ENCODE results near the gene PEX26. TPM values are rescaled to one million over a fixed set of nuclear protein-coding genes. Genes with fewer than 3 reads are reported as not detected.

The PEX26 gene
- total and polyA plus RNA-seq, 2 donors (not counting 1 experiment from before 2014, with no cell fraction given) = 13.2 to 14.5 TPM

GRCh38 chr22:18075101-18075719 is 2.6 kb upstream of the PEX26 start:
- Histone ChIP-seq H3K4me2 (ENCODE audit: extremely low read depth, insufficient read depth, low read length) (no peak overlapping the region), H3K27ac (ENCODE audit: insufficient read depth, low read length) (no peak overlapping the region), H3K27me3 (ENCODE audit: control insufficient read depth, insufficient read depth, low read length) (no peaks in the 10 kb centered on the region), H4K20me1 (ENCODE audit: control insufficient read depth, extremely low read depth, insufficient read depth, low read length) (no peaks in the 10 kb centered on the region), H3K9me3 (ENCODE audit: control insufficient read depth, insufficient read depth, low read depth, low read length) (no peaks in the 10 kb centered on the region), H3K79me2 (ENCODE audit: control insufficient read depth, insufficient read depth, low read length) (peaks cover 14% of the 10 kb centered on the region), H2AFZ (ENCODE audit: low read length) (no peak overlapping the region), H3K9ac (ENCODE audit: insufficient read depth, low read length) (no peak overlapping the region), H3K4me1 (ENCODE audit: control insufficient read depth, extremely low read depth, insufficient read depth, low read length) (peaks cover 11% of the 10 kb centered on the region), H3K4me3 (replicated peaks in 1 of 4; ENCODE audit: control extremely low read depth in 1 of 4, insufficient read depth in 1 of 4, low read depth in 3 of 4, low read length in 4 of 4) (no peak overlapping the region), H3K36me3 (ENCODE audit: control insufficient read depth, insufficient read depth, low read length) (peaks cover 2% of the 10 kb centered on the region)
- TF ChIP-seq, protein P1, sequence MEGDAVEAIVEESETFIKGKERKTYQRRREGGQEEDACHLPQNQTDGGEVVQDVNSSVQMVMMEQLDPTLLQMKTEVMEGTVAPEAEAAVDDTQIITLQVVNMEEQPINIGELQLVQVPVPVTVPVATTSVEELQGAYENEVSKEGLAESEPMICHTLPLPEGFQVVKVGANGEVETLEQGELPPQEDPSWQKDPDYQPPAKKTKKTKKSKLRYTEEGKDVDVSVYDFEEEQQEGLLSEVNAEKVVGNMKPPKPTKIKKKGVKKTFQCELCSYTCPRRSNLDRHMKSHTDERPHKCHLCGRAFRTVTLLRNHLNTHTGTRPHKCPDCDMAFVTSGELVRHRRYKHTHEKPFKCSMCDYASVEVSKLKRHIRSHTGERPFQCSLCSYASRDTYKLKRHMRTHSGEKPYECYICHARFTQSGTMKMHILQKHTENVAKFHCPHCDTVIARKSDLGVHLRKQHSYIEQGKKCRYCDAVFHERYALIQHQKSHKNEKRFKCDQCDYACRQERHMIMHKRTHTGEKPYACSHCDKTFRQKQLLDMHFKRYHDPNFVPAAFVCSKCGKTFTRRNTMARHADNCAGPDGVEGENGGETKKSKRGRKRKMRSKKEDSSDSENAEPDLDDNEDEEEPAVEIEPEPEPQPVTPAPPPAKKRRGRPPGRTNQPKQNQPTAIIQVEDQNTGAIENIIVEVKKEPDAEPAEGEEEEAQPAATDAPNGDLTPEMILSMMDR (conservative IDR thresholded peaks at IDR 0.05 in 1 of 2, IDR thresholded peaks at IDR 0.05 in 1 of 2; ENCODE audit: low read depth in 1 of 2, low read length in 2 of 2) = no peak
- TF ChIP-seq EZH2 (IDR thresholded peaks at IDR 0.05; ENCODE audit: low read length, missing control alignments) = no peak
- DNase-seq (ENCODE audit: low read depth in 2 of 2) = no peak

- H3K4me2 ChIP-seq (ENCODE audit: extremely low read depth, insufficient read depth, low read length) = peak overlapping the region; percentile 46
- peaks cover 14% of the 10 kb centered on the region for H3K79me2 ChIP-seq (ENCODE audit: control insufficient read depth, insufficient read depth, low read length)
- H3K4me1 ChIP-seq (ENCODE audit: control insufficient read depth, extremely low read depth, insufficient read depth, low read length) = peaks cover 11% of the 10 kb centered on the region
- H2AFZ ChIP-seq (ENCODE audit: low read length) = peak overlapping the region; percentile 7
- no peak overlapping the region for H3K9ac ChIP-seq (ENCODE audit: insufficient read depth, low read length)
- DNase-seq (ENCODE audit: low read depth in 2 of 2) = peak; percentile 77 to 94
- H3K27ac ChIP-seq (ENCODE audit: insufficient read depth, low read length) = no peak overlapping the region
- no peaks in the 10 kb centered on the region for H4K20me1 ChIP-seq (ENCODE audit: control insufficient read depth, extremely low read depth, insufficient read depth, low read length)
- H3K9me3 ChIP-seq (ENCODE audit: control insufficient read depth, insufficient read depth, low read depth, low read length) = no peaks in the 10 kb centered on the region
- TF ChIP-seq, protein P1 (conservative IDR thresholded peaks at IDR 0.05 in 1 of 2, IDR thresholded peaks at IDR 0.05 in 1 of 2; ENCODE audit: low read depth in 1 of 2, low read length in 2 of 2) = peak; percentile 80 to 86
- no peak for TF ChIP-seq EZH2 (IDR thresholded peaks at IDR 0.05; ENCODE audit: low read length, missing control alignments)
- peaks cover 4% of the 10 kb centered on the region for H3K36me3 ChIP-seq (ENCODE audit: control insufficient read depth, insufficient read depth, low read length)
- no peaks in the 10 kb centered on the region for H3K27me3 ChIP-seq (ENCODE audit: control insufficient read depth, insufficient read depth, low read length)
- peak overlapping the region in 1 of 4 experiments; percentile 32 for H3K4me3 ChIP-seq (replicated peaks in 1 of 4; ENCODE audit: control extremely low read depth in 1 of 4, insufficient read depth in 1 of 4, low read depth in 3 of 4, low read length in 4 of 4)
Measured at GRCh38 chr22:18075720-18076497, 1.9 kb upstream of the PEX26 start.

DNA sequence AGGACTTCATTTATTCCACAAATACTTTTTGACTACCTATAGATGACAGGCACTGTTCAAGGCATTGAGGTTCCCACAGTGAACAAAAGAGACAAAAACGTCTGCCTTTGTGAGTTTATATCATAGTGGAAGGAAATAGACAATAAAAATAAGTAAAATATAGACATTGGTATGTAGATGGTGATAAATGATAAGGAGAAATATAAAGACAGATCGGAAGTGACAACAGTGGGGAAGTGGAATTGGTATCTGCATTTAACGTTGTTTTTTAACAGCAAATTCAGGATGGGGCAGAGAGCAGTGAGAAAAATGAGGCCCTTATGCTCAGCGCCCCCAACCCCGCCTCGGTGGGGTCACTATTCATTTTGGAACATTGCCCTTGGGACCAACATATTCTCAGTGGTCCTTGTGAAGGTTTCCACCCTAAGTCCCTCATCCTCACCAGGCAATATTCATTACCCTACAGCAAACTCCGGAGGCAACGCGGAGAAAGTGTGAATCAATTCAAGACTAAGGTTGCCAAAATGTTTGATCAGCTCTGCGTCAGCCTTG is 627 bp upstream of the PEX26 start:
- TF ChIP-seq, protein P1 (conservative IDR thresholded peaks at IDR 0.05 in 1 of 2, IDR thresholded peaks at IDR 0.05 in 1 of 2; ENCODE audit: low read depth in 1 of 2, low read length in 2 of 2) = no peak
- TF ChIP-seq EZH2 (IDR thresholded peaks at IDR 0.05; ENCODE audit: low read length, missing control alignments) = no peak

More for the DNA sequence above, 627 bp upstream of the PEX26 start:
- peak overlapping the region; percentile 99 for H3K4me2 ChIP-seq (ENCODE audit: extremely low read depth, insufficient read depth, low read length)
- no peak for DNase-seq (ENCODE audit: low read depth in 2 of 2)
- H4K20me1 ChIP-seq (ENCODE audit: control insufficient read depth, extremely low read depth, insufficient read depth, low read length) = no peaks in the 10 kb centered on the region
- no peaks in the 10 kb centered on the region for H3K9me3 ChIP-seq (ENCODE audit: control insufficient read depth, insufficient read depth, low read depth, low read length)
- peak overlapping the region; percentile 50 for H3K9ac ChIP-seq (ENCODE audit: insufficient read depth, low read length)
- peak overlapping the region; percentile 99 for H2AFZ ChIP-seq (ENCODE audit: low read length)
- H3K27ac ChIP-seq (ENCODE audit: insufficient read depth, low read length) = peak overlapping the region; percentile 78
- peaks cover 17% of the 10 kb centered on the region for H3K79me2 ChIP-seq (ENCODE audit: control insufficient read depth, insufficient read depth, low read length)
- peaks cover 11% of the 10 kb centered on the region for H3K4me1 ChIP-seq (ENCODE audit: control insufficient read depth, extremely low read depth, insufficient read depth, low read length)
- peaks cover 4% of the 10 kb centered on the region for H3K36me3 ChIP-seq (ENCODE audit: control insufficient read depth, insufficient read depth, low read length)
- no peaks in the 10 kb centered on the region for H3K27me3 ChIP-seq (ENCODE audit: control insufficient read depth, insufficient read depth, low read length)
- peak overlapping the region; percentile 49 to 100 (median 86) for H3K4me3 ChIP-seq (replicated peaks in 1 of 4; ENCODE audit: control extremely low read depth in 1 of 4, insufficient read depth in 1 of 4, low read depth in 3 of 4, low read length in 4 of 4)
